SJCRH30 (cell line): Measurements from ENCODE around the gene GOLM1. TPM values are rescaled to one million over a fixed set of nuclear protein-coding genes. Genes with fewer than 3 reads are reported as not detected.
A peak's percentile ranks its signal among the peaks of the same experiment; 100 is the strongest.

Experiments
- DNase-seq, 2 experiments: peaks; one replicate each; pipeline ENCODE4 v3.0.0-alpha.2; 2015 to 2020
- H3K27ac ChIP-seq: fragments of 250-450 bp; sonication (Bioruptor Pico); 2 replicates; pipeline ENCODE4 v1.5.1; 2020; ENCODE audit warnings: mild to moderate bottlenecking, moderate library complexity
- H3K27me3 ChIP-seq: fragments of 250-450 bp; sonication (Bioruptor Pico); 2 replicates; pipeline ENCODE4 v1.5.1; 2020; ENCODE audit warnings: mild to moderate bottlenecking, moderate library complexity
- H3K36me3 ChIP-seq: fragments of 250-450 bp; sonication (Bioruptor Pico); 2 replicates; pipeline ENCODE4 v1.5.1; 2020; ENCODE audit warnings: mild to moderate bottlenecking, moderate library complexity
- H3K4me1 ChIP-seq: fragments of 250-450 bp; sonication (Bioruptor Pico); 2 replicates; pipeline ENCODE4 v1.5.1; 2020; ENCODE audit warnings: mild to moderate bottlenecking, moderate library complexity
- H3K4me3 ChIP-seq: fragments of 250-450 bp; sonication (Bioruptor Pico); 2 replicates; pipeline ENCODE4 v1.5.1; 2020; ENCODE audit warnings: mild to moderate bottlenecking, moderate library complexity
- H3K9me3 ChIP-seq: fragments of 250-450 bp; sonication (Bioruptor Pico); replicated peaks from 2 replicates; pipeline ENCODE4 v1.5.1; 2020; ENCODE audit warnings: mild to moderate bottlenecking, moderate library complexity
- total RNA-seq: library from RNA; depleted of rRNA; stranded (reverse); fragments of >200 nt; shearing (Covaris generic); gene quantifications from 2 replicates; pipeline ENCODE4 v1.2.3, GENCODE V29; 2014

GOLM1 gene
- total RNA-seq, 1 experiment from 2014 or later: 120 TPM

GRCh38 chr9:86043586-86043985 is 55.8 kb downstream of the GOLM1 start:
- Histone ChIP-seq H3K36me3 (peaks cover 31% of the 10 kb centered on the region), H3K4me1 (peaks cover 18% of the 10 kb centered on the region), H3K4me3 (no peak overlapping the region), H3K9me3 (no peaks in the 10 kb centered on the region), H3K27ac (no peak overlapping the region), H3K27me3 (no peaks in the 10 kb centered on the region)
- no peak for DNase-seq

DNA sequence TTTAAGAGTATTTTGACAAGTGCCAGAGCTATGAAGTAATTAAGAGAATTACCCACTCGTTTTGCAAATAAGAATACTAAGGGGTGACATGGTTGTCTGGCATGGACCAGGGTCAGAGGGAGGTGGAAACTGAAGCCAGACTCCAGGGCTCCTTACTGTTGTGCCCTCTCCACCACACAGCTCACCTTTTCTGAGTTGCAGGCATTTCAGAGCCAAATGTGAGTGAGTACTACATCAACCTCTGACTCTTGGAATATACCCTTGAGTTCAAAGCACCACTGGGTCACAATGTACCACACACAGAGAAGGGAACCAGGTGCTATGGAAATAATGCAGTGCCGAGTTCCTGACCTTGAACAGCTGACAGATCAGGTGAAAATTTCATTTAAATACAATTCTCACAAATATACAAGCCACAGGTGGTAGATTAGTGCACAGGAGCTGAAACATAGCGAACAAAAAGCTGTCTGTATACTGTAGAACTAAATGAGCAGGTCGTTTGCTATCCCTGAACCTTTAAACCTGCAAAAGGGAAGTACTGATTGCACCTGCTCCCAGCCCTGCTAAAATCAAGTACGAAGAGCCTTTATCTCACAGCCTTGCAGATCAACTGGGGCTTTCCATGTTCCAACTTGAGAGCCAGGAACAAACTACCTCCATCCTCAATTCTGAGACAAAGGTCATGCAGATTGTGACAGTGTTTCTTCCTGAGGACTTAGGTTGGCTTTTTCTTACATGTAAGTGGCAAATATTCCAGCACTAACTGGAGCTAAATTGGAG is 57.0 kb downstream of the GOLM1 start:
- H3K9me3 ChIP-seq: no peaks in the 10 kb centered on the region
- peaks cover 39% of the 10 kb centered on the region for H3K36me3 ChIP-seq
- peaks cover 15% of the 10 kb centered on the region for H3K4me1 ChIP-seq
- H3K27ac ChIP-seq: no peak overlapping the region
- no peak overlapping the region for H3K4me3 ChIP-seq
- no peak for DNase-seq
- H3K27me3 ChIP-seq: no peaks in the 10 kb centered on the region

GRCh38 chr9:86041311-86041741 is 58.0 kb downstream of the GOLM1 start:
- Histone ChIP-seq H3K27me3 (no peaks in the 10 kb centered on the region), H3K9me3 (no peaks in the 10 kb centered on the region), H3K4me3 (no peak overlapping the region), H3K27ac (no peak overlapping the region), H3K36me3 (peaks cover 39% of the 10 kb centered on the region), H3K4me1 (peaks cover 5% of the 10 kb centered on the region)
- DNase-seq: no peak

DNA sequence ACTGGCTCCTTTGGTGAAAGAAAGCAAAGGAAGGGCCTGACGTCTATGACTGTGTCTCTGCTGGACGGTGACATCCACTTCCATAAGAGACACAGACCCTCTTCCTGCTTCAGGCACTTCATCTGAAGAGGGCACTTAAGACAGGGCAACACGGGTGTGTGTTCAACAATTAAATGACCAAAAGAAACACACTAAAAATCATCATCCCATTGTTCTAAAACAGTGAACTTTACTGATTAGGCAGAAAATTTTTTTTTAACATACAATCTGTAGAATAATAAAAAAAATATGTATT is 58.5 kb downstream of the GOLM1 start:
- Histone ChIP-seq H3K36me3 (peaks cover 41% of the 10 kb centered on the region), H3K27ac (no peak overlapping the region), H3K9me3 (no peaks in the 10 kb centered on the region), H3K4me1 (peaks cover under 1% of the 10 kb centered on the region; the same call in 1 of the 2 replicates), H3K4me3 (no peak overlapping the region), H3K27me3 (no peaks in the 10 kb centered on the region)
- DNase-seq: no peak

DNA sequence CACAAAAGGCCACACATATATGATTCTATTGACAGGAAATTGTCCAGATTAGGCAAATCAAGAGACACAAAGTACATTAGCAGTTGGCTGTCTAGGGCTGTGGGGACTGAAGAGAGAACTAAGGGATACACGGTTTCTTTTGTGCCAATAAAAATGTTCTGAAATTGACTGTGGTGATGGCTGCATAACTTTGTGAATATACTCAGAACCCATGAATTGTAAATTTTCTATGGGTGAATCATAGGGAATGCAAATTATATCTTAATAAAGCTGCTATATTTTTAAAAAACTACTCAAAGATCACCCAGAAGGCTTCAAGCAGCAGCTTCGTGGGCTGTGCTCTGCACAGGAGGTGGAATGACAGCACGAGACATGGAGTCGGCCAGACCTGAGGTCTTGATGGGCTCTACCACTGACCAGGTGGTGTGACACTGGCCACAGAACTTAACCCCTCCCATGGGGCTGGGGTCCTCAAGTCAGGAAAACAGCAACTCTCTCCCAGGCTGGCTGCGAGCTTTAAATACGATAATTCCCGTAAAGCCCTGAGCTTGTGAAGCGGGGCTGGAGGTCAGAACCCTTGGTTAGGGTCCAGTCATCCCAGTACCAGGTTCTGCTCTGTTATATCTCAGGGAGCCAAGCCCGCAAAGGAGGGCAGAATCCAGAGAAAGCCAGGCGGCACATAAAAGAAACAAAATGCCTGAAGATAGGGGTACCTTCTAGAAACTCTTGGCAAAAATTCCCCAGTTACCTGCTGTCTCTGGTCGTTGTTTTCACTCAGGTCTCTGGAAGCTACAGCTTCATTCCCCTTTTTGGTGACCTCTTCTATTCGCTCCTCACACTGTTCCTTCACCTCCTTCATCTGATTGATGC is 59.1 kb downstream of the GOLM1 start:
- Histone ChIP-seq H3K4me1 (no peaks in the 10 kb centered on the region), H3K36me3 (peaks cover 41% of the 10 kb centered on the region), H3K27ac (no peak overlapping the region), H3K27me3 (no peaks in the 10 kb centered on the region), H3K9me3 (no peaks in the 10 kb centered on the region), H3K4me3 (no peak overlapping the region)
- no peak for DNase-seq

DNA sequence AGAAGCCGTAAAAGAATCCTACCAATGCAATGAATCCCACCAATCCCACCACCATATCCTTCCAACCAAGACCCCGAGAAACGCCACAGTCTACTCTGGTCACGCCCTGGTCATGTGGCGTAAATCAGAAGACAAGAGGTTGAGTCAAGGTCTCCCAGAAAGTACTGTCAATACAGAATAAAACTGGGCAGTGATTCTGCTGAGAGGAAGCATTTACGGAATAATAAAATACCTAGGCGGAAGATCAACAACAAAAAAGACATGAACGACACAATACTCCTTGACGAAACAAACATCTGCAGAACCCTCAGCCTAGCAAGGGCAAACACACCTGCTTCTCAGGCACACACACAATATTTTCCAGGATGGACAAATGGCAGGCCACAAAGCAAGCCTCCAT is 62.8 kb downstream of the GOLM1 start:
- H3K4me1 ChIP-seq: no peaks in the 10 kb centered on the region
- peaks cover 52% of the 10 kb centered on the region for H3K36me3 ChIP-seq
- H3K9me3 ChIP-seq: no peaks in the 10 kb centered on the region
- no peaks in the 10 kb centered on the region for H3K27me3 ChIP-seq
- H3K27ac ChIP-seq: no peak overlapping the region
- no peak overlapping the region for H3K4me3 ChIP-seq
- no peak for DNase-seq

- no peaks in the 10 kb centered on the region for H3K4me1 ChIP-seq
- H3K36me3 ChIP-seq: peaks cover 52% of the 10 kb centered on the region
- H3K27ac ChIP-seq: no peak overlapping the region
- H3K4me3 ChIP-seq: no peak overlapping the region
- no peak for DNase-seq
- H3K27me3 ChIP-seq: no peaks in the 10 kb centered on the region
- no peaks in the 10 kb centered on the region for H3K9me3 ChIP-seq
Measured at GRCh38 chr9:86035827-86036440, 63.4 kb downstream of the GOLM1 start.

DNA sequence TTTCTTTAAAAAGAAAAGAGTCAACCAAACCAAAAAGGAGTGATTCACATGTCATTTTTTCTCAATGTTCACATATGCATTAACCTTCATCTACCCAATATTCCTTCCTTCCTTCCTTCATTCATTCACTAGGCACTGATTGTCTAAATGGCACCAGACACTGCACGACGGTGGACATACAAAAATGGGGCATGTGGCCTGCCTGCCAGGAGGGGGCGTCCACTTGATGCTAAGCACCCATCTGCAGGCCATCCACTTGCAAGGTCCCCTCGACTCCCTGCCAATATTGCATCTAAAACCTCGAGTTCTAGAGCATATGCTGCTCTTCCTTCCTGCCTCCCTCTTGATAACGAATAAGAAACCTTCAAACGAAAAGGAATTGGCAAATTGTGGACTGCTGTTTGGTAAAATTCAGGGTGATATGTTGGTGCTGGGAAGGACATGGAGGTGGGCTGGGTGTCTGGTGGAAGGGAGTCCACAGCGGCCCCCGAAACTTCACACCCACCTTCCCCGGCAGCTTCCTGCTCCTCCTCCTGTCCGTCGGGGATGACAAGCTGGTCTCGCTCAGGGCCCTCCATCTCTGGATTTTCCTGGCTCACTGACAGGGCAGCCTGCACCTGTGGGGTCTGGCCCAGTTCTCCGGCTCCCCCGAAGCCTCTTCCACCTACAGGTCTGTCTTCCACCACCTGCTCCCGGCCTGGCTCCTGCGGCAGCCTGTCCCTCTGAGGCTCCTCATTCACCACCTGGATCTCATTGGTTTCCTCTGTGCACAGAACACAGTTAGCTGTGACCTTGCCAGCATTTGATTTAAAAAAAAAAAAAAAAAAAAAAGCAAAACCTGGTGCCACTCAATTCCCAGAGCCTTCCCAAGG is 64.3 kb downstream of the GOLM1 start:
- peaks cover 54% of the 10 kb centered on the region for H3K36me3 ChIP-seq
- no peak overlapping the region for H3K27ac ChIP-seq
- H3K27me3 ChIP-seq: no peaks in the 10 kb centered on the region
- H3K4me1 ChIP-seq: no peaks in the 10 kb centered on the region
- no peak overlapping the region for H3K4me3 ChIP-seq
- no peaks in the 10 kb centered on the region for H3K9me3 ChIP-seq
- DNase-seq: peak; percentile 68 to 70

GRCh38 chr9:86027767-86028166 is 71.6 kb downstream of the GOLM1 start:
- no peaks in the 10 kb centered on the region for H3K4me1 ChIP-seq
- H3K36me3 ChIP-seq: peaks cover 81% of the 10 kb centered on the region
- H3K9me3 ChIP-seq: no peaks in the 10 kb centered on the region
- H3K4me3 ChIP-seq: no peak overlapping the region
- H3K27ac ChIP-seq: no peak overlapping the region
- H3K27me3 ChIP-seq: no peaks in the 10 kb centered on the region
- no peak for DNase-seq

- Histone ChIP-seq H3K27me3 (no peaks in the 10 kb centered on the region), H3K36me3 (peaks cover 96% of the 10 kb centered on the region), H3K27ac (no peak overlapping the region), H3K4me3 (no peak overlapping the region), H3K9me3 (no peaks in the 10 kb centered on the region), H3K4me1 (no peaks in the 10 kb centered on the region)
- DNase-seq: no peak
Measured at GRCh38 chr9:86022687-86023266, 76.6 kb downstream of the GOLM1 start.

DNA sequence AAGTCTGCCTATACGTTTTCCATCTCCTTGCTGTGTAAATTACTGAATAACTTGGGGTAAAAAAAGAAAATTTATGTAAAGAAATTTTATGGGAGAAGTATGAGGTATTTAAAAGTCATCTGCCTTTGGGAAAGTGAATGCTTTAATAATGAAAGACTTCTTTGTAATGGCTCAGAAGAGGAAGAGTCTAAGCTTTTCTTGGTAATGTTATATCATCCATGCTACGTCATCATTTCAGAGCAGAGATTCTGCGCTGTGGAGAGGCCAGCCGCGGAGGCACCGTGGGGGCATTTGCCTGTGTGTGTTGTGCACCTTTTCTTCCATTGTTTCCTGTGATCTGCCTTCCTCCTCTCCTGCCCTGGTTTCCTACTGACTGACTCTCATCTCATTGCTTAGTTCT is 78.2 kb downstream of the GOLM1 start:
- Histone ChIP-seq H3K27me3 (no peaks in the 10 kb centered on the region), H3K9me3 (no peaks in the 10 kb centered on the region; the same call in 1 of the 2 replicates), H3K4me1 (no peaks in the 10 kb centered on the region), H3K36me3 (peaks cover 97% of the 10 kb centered on the region), H3K4me3 (no peak overlapping the region), H3K27ac (no peak overlapping the region)
- no peak for DNase-seq

- Histone ChIP-seq H3K27ac (no peak overlapping the region), H3K36me3 (peaks cover 95% of the 10 kb centered on the region)
- DNase-seq: no peak
Measured at GRCh38 chr9:86020731-86021130, 78.6 kb downstream of the GOLM1 start.

DNA sequence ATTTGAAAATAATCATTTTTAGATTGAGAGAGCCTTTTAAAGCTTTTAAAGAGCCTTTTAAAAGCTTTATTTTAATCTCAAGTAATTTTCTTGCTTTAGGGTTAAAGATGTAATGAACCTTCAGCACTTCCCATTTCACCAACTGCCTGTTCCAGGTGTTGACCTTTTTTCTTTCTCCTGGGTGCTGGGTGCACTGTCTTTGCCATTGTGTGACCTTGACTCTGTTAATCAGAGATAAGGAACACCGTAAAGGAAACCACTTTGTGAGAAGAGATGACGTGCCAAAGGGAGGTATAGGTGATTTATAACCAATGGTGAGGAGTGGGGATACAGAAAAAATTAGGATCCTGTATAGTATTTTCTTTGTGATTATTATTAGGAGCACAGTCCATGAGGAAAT is 90.2 kb downstream of the GOLM1 start:
- Histone ChIP-seq H3K27me3 (no peaks in the 10 kb centered on the region), H3K4me1 (no peaks in the 10 kb centered on the region), H3K4me3 (no peak overlapping the region), H3K9me3 (peaks cover 5% of the 10 kb centered on the region; the same call in 1 of the 2 replicates), H3K27ac (no peak overlapping the region), H3K36me3 (peaks cover 86% of the 10 kb centered on the region)
- DNase-seq: no peak

More at GRCh38 chr9:86020731-86021130, 78.6 kb downstream of the GOLM1 start:
- Histone ChIP-seq H3K4me1 (no peaks in the 10 kb centered on the region), H3K27me3 (no peaks in the 10 kb centered on the region), H3K9me3 (no peaks in the 10 kb centered on the region; the same call in 1 of the 2 replicates), H3K4me3 (no peak overlapping the region)

- peaks cover 88% of the 10 kb centered on the region for H3K36me3 ChIP-seq
- no peaks in the 10 kb centered on the region for H3K27me3 ChIP-seq
- no peak overlapping the region for H3K27ac ChIP-seq
- DNase-seq: no peak
- no peaks in the 10 kb centered on the region for H3K4me1 ChIP-seq
- peaks cover 5% of the 10 kb centered on the region; the same call in 1 of the 2 replicates for H3K9me3 ChIP-seq
- no peak overlapping the region for H3K4me3 ChIP-seq
Measured at GRCh38 chr9:86005253-86005775, 94.0 kb downstream of the GOLM1 start.
